HS-27A (cell line): ENCODE data around the gene STUB1.

Experiments
- DNase-seq: peaks from one replicate; pipeline ENCODE4 v3.0.0-alpha.2; 2012; ENCODE audit warnings: low read depth, missing footprints

STUB1 gene

DNA sequence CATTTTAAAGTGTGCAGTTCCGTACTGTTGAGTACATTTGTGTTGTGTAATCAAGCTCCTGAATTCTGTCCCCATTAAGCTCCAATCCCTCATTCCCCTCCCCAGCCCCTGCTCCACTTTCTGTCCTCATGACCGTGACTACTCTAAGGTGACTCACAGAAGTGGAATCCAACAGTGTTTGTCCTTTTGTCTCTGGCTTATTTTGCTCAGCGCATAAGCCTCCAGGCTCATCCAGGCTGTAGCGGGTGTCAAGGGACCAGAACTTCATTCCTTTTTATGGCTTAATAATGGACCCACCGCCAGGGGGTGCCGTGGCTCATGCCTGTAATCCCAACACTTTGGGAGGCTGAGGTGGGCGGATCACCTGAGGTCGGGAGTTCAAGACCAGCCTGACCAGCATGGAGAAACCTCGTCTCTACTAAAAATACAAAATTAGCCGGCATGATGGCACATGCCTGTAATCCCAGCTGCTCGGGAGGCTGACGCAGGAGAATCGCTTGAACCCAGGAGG, 32.6 kb downstream of the STUB1 start:
- DNase-seq, result peak; percentile 88

DNA sequence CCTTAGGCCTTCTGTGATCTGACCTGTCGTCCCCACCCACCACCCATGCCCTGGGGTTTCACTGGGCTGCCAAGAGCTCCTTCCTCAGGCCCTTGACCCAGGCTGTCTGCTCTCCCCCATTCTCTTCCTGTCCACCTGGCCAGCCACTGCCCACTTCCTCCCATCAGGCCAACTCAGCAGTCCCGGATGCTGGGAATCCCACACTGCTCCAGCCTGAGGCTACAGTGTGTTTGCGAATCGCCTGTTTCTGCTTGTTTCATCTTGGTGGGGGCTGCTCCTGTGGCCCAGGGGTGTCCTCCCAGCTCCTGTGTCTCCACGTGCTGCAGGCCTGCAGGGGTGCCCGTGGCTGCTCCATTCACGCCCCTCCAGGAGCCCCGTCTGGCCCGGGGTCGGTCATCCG, 33.9 kb downstream of the STUB1 start:
- DNase-seq, result no peak

- DNase-seq, result no peak
Observed at GRCh38 chr16:714558-715476, 34.6 kb downstream of the STUB1 start, which contains the start of gene METRN. TSS of gene METRN (plus strand) at chr16:715118. CDS start at chr16:715290, 172 bp downstream.

GRCh38 chr16:715477-716199, 35.4 kb downstream of the STUB1 start:
- DNase-seq, result no peak

GRCh38 chr16:716200-716568, 36.0 kb downstream of the STUB1 start:
- no peak for DNase-seq

DNA sequence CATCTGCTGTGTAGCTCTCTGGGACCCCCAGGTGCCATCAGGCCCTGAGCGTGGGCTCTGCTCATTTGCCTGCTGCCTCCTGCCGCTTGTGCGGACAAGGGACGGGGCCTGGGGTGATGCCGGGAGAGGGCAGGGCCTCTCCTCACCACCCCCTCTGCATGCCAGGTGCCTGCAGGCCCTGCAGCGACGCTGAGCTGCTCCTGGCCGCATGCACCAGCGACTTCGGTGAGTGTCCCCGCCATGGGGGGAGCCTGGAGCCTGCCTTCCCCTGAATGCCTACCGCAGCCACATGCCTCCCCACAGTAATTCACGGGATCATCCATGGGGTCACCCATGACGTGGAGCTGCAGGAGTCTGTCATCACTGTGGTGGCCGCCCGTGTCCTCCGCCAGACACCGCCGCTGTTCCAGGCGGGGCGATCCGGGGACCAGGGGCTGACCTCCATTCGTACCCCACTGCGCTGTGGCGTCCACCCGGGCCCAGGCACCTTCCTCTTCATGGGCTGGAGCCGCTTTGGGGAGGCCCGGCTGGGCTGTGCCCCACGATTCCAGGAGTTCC, 36.6 kb downstream of the STUB1 start:
- no peak for DNase-seq

DNA sequence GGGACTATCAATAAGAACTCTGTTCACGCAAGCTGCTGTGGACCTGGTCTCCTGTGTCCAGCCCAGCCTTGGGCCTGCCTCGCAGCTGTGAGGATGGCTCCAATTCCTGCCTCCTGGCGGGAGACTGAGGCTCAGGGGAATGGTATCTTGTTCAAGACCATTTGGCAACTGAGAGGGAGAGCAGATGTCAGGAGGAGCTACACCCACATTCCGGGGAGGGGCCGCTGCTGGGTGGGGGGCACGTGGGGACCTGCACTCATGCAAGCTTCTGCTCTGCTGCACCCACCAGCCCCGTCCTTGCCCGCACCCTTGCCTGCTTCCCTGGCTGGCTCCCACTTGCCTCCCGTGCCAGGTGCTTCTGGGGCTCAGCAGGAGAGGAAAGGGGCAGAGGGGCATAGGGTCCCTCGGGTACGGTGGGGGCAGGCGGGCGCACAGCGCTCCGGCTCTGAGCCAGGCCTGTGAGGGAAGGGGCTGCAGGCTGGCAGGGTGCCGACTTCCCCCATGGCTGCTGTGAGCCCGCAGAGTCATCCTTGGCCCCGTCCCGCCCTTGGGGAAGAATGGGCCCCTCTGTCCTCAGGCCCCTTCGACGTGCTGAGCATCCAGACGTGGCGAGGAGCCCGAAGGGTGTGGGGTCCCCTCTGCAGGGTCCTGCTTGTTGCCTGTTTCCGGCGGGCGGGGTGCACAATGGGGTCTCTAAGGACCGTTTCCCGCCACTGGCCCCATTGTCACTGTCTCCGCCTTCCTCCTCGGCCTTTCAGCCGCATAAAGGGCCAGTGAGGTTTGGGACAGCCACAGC, 37.4 kb downstream of the STUB1 start:
- DNase-seq, result no peak

GRCh38 chr16:718389-718788, 38.2 kb downstream of the STUB1 start:
- no peak for DNase-seq

DNA sequence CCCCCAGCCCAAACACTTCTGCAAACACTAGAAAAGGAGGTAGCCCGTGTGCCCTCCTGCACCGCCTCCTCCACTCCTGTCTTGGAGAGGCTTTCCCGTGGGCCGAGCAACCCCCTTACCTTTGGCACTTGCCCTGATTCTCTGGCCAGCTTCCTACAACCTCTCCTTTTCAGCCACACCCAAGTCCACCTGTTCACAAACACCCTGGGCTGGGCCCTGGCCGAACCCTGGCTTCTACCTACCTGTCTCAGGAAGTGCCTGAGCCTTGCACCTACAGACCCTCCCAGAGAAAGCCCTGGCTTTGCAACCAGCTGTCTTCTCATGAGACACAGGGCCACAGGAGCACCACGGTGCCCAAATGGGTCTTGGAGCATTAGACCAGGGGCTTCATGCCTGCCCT, 38.7 kb downstream of the STUB1 start:
- DNase-seq, result no peak

DNA sequence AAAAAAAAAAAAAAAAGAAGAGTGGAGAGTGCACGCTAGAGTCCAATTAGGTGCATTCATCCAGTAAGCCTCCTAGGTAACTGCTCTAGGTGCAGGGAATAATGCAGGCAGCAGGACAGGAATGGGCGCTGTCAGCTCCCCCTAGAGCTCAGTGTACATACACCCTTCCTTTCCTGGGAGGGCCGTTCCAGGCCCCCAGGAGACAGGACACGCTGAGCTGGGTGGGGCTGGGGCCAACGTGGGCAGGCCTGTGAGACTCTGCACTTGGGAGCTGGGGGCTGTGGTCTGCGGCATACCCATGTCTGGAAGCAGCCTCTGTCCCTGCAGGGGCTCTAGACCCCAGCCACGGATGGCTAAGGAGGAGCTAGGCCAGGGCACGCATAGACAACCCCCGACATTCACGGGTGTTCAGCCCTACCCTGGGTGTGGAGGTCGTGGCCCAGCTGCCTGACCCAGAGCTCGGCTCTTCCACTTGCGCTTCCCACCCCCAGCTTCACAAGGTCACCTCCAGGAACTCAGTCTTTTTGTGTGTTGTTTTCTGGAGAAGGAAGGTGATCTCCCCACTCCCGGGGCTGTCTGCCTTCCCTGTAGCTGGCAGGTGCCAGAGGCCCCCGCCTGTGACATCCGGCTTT, 39.7 kb downstream of the STUB1 start:
- DNase-seq, result no peak

DNA sequence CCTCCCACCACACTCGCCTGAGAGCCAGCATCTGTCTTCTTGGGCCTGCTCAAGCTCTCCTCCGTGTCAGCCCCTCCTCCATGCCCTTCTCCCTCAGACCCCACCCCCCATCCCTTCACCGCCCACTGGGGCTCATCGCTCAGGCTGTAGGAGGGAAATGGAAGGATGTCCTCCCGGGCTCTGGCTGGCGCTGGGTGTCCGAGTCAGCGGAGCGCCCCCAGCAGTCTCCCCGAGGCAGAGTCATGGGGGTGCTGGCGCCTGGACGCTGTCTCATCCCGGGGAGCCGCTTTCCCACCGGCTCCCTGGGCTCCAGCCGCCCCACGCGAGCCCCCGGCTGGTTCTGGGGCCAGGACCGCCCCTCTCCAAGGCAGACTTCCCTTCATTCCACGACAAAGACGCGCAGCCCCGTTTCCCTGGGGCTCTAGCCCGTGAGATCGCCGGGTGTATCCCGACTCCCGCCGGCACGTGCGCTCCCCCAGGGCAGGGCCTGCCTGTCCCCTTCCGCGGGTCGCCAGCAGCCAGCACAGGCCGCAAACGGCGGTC, 40.3 kb downstream of the STUB1 start:
- no peak for DNase-seq

DNA sequence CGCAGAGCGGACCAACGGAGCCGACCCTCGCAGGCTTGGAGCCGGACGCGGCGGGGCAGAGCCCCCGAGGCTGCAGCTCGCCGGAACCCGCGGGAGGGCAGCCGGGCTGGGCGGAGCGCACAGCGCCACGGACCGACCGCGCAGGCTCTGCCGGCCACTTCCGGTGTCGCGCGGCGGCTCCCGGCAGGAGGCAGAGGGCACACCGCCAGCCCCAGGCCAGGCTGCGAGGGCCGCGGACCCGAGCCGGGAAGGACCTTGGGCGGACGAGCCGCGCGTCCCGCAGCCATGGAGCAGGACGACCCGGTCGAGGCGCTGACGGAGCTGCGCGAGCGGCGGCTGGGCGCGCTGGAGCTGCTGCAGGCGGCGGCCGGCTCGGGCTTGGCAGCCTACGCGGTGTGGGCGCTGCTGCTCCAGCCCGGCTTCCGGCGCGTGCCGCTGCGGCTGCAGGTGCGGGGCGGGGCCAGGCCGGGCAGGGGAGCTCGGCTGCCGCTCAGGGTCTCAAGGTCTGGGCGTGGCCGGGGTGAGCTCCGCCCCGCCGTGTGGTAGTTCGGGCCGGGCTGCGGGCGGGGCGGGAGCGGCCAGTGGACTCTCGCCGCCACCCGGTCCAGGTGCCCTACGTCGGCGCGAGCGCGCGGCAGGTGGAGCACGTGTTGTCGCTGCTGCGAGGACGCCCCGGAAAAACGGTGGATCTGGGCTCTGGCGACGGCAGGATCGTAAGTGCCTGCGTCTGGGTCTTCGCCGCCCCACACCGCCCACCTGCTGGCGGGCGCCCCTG, 41.0 kb downstream of the STUB1 start, which contains the start of gene ANTKMT:
ANTKMT (plus strand) TSS at position 157 of the 775 bp plus-strand sequence; CDS start at position 286, 129 bp downstream.
- peak; percentile 54 for DNase-seq

- no peak for DNase-seq
Observed at GRCh38 chr16:721765-722540, 41.7 kb downstream of the STUB1 start.

- no peak for DNase-seq
Observed at GRCh38 chr16:722835-723633, 42.8 kb downstream of the STUB1 start.

DNA sequence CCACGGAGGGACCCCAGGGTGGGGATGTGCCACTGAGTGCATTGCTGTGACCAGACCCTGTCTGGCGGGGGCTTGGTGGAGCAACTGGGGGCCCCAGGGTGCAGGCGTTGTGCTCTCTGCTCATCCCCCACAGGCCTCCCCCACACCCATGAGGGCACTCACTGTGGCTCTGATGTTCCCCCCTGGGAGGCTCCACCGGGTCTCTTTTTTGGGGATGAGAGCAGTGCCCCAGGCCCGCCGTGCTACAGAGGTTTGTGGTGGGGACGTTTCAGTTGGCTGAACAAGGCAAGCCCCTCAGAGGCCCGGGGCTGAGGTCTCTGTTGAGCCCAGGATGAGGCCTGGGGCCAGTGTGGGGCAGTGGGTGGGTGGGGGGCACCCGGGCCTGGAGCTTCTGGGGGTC, 43.5 kb downstream of the STUB1 start:
- no peak for DNase-seq

DNA sequence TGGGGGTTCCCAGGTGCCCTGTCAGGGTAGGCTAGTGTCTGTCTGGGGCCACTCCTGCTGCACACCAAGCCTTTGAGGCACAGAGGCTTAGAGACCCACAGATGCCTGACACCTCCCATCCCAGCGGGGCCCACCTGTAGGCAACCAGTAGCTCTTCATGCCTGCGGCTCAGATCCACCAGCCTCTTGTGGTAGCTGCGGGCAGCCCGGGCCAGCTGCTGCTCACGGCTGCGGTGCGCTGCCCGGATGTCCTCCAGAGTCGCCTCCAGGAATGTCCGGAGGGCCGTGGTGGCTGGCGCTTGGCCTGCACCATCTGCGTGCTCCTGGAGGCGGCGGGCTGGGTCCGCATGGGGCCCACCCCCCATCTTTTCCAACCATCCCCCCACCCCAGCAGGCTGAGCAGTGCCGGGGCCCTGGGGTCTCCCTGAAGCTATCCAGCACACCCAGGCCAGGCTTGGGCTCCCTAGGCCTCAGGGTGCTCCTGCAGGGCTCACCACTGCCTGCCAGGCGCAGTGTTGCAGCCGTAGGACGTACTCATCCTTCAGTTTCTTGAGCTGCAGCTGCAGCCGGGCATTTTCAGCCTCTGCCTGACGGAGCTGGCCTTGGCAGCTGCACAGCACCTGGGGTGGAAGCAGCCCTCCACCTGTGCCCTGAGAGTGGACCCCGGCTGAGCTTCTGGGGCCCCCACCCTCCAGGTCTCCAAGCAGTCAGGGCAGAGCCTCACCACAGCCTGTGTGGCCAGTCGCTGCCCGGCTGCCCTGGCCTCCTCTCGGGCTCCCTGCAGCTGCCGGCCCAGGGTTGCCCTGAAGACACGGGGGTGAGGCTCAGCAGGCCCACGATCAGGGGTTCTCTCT, 44.2 kb downstream of the STUB1 start:
- DNase-seq, result no peak

DNA sequence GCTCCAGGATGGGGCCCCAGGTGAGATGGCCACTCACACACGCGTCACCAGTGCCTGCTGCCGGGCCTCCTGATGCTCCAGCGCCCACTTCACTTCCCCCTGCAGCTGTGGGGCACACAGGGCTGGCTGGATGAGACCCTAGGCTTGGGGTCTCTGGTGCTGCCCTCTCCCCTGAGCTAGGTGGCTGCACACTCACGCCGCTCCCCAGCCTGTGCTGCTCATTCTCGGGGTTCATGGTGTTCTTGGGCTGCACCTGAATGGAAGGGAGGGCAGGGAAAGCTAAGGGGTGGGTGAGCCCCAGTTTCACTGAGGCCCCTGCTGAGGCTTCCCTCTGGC, 44.8 kb downstream of the STUB1 start:
- no peak for DNase-seq
